HG02852 (cell line): ENCODE measurements around the gene ASPRV1.

Source experiments
- ATAC-seq: cut with Tn5 transposase; IDR thresholded peaks from one replicate; pipeline ENCODE4 v1.9.1; 2021; ENCODE audit warnings: mild to moderate bottlenecking, moderate library complexity; ENCODE audit not compliant: unreplicated experiment

The ASPRV1 gene

DNA sequence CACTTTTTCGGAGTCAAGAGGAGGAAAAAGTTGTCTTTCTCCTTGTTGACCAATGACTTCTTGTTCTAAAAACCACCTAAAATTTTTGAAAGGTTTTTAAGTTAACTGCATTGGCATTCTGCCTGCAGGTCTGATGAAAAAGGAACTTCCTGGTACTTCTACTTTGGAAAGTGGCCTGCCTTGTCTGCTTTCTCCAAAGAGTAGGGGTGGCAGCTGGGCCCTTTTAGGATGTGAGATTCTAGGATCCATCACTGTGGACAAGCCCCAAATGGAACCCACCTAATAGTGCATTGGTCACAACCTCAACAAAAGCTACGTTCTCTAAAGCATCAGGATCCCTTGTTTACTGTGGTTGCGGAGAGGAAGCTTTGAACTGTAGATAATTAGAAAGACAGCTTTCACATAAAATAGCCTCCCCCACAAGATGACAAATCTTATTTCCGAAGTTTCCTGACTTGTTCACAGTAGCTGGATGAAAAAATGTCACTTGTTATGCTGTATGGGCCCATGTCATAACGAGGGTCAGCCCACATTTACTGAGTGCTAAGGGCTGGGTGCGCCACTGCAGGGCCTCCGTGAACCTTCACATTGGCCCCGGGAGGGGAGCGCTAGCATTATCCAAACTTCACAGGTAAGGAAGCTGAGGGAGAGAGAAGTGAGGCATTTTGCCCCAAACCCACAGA lies 17.4 kb downstream of the ASPRV1 start:
- no peak for ATAC-seq

DNA sequence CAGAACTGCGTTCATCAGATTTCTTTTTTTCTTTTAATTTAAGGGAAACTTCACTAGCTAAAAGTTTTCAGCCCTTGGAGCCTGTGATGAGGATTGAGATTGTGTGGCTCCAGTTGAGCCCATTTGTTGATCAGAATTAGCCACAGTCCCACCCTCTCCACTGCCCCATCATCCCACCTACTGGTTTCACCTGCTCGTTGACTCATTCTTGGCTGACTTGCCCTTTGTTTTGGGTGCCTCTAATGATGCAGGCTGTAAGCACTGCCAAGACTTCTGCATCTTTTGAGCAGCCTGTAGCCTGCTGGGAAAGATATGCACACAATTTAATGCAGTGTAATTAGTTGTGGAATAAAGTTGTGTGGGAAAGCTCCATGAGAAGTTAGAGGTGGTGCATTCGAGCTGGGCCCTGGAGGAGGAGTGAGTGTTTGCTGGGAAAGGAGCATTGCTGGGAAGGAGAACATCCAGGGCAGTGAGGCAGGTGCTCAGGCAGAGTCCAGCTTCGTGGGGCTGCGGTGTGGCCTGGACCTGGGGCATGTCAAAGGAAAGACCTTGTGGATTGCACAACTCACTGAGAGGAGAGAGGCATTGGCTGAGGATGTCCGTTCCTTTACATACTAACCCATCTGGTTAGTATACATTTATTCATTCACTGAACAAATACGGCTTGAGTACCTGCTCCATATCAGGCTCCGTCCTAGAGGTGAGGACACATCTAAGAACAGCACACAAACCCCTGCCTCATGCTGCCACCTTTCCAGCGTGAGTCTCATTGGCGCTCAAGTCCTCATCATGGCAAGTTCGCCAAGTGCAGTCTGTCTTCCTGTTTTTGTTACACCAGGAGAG lies 18.2 kb downstream of the ASPRV1 start:
- ATAC-seq: no peak

DNA sequence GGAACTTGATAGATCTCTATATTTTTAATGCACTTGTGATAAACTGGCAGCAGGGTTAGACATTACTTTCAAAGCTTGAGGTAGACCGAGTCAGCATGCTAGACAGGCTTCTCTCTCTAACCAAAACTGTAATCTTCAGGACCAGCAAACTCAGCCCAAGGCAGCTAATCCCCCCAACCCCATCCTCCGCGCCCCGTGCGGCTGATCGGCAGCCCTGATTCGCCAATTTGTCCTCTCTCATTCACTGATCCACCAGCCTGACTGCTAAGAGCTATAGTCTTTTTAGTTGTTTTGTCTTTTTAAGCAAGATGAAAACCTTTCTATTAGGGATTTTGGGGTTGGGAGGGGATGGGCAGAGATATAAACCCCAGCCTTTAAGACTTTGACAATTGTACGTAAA lies 20.7 kb downstream of the ASPRV1 start:
- ATAC-seq: no peak

DNA sequence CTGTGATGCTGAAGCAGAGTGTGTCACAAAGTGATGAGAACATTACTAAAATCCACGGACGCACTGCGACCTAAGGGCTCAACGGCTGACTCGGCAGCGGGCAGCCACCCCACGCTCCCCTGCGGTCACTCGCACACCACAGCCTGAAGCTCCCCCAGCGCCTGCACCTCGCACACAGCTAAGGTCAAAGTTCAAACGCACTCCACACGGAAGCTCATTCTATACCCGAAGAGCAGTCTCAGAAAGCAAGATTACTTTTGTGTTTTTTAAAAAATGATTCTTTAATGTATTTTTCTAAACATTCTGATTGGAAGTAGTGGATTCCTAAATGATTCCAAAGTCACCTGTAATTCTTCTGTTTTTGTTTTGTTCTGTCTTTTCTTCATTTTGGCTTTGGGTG lies 21.7 kb downstream of the ASPRV1 start:
- no peak for ATAC-seq

DNA sequence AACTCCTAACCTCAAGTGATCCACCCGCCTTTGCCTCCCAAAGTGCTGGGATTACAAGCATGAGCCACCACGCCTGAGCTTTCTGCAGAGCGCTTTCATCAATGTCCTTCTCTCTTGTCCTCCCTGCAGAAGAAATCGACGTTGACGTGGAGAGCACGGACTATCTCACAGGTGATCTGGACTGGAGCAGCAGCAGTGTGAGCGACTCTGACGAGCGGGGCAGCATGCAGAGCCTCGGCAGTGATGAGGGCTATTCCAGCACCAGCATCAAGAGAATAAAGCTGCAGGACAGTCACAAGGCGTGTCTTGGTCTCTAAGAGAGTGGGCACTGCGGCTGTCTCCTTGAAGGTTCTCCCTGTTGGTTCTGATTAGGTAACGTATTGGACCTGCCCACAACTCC lies 23.5 kb downstream of the ASPRV1 start:
- ATAC-seq: no peak

DNA sequence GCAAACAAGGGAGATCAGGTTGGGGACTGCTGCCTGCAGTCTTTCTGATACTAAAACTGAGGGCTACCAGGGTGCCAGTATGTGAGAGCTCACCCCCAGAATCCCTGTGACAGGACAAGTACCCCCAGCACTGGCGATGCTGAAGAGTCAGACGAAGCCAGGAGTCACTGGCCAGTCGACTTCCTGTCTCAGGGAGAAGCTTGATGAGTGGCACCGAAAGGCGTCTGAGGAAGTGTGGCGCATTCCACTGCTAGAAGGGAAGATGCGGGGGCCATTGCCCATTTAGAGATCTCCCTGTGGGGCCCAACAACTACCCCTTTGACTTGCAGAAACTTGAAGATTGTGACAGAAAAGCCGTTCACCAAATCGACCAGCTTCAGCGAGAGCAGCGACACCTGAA lies 24.5 kb downstream of the ASPRV1 start:
- no peak for ATAC-seq

DNA sequence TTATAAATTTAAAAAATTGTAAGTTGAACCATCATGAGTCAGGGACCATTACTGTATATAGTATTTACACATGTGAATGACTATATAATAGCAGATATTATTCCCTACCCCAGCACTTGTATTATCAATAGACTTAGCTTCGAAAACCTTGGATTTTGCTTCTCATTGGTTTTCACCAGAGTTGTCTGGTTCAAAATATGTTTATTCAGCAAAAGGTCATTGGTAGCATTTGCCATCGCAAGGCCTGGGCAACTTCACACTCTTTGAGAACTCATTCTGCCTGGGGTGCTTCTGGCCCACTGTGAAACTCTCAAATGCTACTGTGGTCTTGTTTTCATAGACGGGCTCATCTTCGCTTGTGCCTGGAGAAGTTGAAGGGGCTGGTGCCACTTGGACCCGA lies 26.4 kb downstream of the ASPRV1 start:
- ATAC-seq: no peak

DNA sequence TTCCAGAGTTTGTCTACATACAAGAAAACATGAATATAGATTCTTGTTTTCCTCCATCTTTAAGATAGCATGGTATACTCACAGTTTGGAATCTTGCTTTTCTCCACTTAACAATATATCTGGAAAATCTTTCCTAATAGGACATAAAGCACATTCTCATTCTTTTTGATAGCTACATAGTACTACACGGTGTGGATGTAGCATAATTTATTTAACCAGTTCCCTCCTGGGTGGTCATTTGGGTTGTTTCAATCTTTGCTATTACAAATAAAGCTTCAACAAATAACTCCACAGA lies 26.9 kb downstream of the ASPRV1 start:
- ATAC-seq: no peak

DNA sequence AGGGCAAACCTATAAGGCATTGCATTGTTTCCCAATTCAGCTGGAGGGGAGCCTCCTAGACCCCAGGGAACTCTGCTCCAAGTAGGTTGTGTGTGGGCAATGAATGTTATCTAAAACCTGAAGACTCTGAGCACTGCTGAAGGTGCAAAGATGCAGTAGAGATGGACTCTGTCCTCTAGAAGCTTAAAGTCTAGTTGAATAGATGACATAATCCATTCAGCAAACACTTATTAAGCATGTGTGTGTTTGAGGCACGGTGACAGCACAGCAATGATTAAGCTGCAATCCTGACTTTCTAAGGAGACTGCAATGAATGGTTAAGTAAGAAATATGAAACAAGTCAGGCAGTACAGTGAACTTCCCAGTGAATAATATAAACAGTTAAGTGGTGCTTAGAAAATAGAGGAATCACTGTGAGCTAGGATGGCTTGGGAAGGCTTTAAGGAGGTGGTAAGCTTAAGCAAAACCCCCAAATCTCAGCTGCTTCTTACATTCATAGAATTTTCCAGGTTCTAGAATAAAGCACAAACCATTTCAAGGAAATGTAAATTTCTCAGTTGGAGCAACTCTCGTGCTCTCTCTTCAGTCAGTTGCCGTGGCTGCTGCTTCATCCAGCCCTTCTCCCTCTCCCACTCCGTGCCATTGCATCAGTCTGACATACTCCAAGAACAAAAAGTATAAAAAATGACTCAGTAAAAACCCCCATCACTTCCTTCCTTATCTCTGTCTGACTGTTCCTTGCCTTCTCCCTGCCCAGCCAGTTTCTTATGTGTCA lies 27.4 kb downstream of the ASPRV1 start:
- ATAC-seq: no peak

DNA sequence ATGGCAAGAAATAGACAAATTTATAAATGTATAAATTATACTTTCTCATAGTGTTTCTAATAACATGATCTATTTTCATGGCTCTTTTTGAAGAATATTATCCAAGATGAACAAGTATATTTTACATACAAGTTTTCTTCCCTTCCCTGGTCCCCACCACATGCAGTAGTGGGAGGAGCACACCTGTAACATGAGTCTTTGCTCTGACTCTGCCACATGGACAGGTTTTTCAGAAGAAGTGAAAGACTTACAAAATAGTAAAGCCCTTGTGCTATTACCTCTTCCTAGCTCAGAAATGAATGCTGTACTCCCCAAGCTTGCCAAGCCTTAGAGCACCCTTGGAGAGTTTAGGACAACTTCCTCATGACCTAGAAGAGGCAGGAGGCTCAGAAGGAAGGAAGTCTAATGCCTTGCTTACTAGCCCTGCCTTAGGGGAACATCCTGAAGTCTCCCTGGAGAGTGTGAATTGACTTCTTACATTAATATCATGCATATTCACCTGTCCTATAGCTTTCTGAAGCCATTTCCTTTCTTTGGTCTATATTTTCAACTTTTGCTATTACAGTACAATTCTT lies 28.1 kb downstream of the ASPRV1 start:
- ATAC-seq: no peak

DNA sequence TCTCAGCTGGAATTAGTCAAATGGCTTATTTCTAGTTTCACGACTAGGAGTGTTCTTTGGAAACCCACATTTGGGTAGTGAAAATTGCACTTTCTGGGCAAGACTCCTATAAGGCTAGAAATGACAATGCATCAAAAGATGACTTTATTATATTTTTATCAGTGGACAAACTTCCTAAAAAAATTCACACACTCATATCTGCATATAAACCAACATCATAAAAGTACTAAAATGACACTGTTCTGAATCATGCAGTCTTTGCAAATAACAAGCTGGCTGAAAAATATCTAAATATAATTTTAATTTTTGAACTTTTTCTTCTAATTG lies 28.9 kb downstream of the ASPRV1 start:
- ATAC-seq: no peak

DNA sequence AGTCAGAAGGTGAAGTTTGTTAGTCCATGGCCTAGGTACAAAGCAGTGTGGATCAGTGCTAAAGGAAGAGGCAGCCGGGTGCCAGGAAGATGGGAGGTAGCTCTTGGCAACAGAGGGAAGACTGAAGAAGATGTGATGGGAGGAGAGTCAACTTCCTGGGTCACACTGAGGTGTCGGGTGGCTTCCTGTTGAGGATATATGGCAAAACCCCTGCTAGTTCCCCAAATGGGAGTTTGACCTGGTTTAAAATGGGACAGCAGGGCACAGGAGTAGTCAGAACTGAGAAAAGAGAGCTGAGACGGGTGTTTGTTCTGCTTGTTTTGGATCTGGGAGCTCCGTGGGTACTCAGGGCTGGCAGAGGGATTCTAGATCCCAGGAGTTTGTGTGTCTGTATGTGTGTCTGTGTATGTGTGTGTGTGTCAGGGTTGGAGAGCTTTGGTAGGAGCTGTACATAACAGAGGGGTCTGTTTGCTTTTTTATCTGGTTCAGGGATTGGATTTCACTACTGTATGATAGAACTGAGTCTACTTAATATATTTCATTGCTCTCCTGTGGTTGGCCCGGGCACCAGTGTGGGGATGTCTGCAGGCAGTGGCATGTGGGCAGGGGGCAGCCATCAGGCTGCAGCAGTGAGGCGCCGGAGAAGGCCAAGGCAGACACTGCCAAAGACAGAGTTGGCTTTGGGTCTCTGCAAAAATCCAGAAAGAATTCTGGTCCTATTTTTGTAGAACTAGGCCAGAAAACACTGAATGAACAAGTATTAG lies 29.4 kb downstream of the ASPRV1 start:
- ATAC-seq: no peak

DNA sequence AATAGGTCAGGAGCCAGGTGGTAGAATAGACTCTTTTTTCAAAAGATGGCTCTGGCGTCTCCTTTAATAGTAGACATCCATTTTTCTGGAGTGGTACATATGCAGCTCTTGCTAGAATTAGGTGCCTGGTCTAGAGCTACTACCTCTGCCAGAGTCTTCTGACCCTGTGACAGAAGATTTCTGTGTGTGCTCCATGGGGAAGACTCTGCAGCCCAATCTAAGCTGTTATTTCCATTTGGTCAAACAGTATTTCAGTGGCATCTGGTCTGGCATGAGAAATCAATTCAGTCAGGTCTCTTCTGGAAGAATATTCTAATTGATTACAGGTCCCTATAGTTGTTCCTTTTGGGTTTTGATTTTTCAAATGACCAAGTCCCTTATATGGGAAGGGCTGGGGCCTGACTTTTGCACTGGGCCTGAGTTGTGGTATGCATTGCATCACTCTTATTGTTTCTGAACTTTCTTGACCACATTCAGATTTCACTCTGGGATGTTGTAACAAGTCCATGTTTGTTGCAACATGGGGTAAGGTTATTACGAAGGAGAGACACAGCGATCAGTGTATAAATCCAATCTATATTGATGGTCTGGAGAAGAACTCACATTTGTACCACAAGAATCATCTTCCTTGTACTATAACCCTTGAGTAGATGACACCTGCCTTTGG lies 34.4 kb downstream of the ASPRV1 start:
- ATAC-seq: no peak

DNA sequence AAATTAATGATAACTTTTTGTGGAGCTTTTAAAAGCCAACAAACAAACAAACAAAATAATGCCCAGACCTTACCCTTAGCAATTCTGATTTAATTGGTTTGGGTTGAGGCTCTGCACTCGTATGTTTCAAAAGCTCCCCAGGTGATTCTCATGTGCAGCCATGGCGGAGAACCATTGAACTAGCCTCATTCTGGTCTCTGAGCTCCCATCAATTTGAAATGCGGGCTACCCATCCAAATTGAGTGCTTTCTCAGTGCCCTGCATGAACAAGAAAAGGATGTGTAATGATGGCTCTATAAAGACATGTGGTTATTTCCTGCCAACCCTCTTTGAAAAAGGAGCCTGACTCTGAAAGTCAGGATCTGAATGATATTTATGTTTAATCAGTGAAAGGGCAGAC lies 38.3 kb downstream of the ASPRV1 start:
- no peak for ATAC-seq

DNA sequence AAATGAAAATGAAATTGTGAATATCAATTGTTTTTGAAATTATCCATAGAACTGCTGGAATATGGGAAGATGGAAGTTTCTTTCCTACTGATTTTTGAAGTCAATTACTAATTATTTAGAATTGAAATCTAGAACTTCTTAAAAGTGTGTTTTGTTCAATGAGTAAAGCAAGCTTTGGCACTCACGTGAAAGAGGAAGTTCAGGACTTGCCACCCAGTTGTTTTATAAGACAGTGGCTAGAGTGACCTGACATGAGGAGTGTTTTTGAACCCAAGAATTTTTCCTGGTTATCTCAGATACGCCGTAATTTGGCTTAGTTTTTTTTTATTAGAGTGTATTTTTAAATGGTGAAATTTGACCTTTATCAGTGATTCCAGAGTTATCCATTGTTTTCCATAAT lies 43.0 kb downstream of the ASPRV1 start:
- no peak for ATAC-seq

DNA sequence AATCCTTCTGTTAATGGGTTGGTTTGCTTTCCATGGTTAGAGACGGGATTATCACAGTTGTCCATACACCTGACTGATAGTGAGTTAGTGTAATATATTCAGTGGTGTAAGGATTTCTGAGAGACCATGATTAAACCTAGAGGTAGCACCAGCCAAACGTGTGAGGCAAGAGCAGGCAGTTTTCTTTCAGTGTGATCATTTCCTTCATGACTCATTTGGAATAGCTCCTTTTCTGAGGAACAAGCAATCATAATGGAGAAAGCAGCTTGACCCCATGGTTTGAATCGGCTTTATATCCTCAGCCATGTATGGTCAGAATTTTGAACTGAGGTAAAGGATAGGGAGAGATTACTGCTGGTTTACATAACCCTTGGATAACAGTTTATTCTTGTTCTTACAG lies 43.6 kb downstream of the ASPRV1 start:
- ATAC-seq: no peak

DNA sequence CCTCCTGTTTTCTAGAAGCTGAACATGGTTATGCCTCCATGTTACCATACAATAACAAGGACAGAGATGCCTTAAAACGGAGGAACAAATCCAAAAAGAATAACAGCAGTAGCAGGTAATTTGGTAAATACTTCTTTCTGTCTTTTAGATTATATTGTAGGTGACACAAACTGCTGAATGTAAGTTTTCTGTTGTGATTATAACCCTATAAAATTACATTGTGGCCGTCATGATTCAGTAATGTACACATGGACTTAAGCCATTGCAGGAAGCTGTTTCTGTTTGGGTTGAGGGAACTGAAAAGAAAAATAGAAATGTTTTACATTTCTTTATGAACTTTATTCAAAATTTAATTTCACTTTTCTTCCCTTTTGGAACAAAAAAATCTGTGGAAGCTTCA lies 45.3 kb downstream of the ASPRV1 start:
- ATAC-seq: no peak

DNA sequence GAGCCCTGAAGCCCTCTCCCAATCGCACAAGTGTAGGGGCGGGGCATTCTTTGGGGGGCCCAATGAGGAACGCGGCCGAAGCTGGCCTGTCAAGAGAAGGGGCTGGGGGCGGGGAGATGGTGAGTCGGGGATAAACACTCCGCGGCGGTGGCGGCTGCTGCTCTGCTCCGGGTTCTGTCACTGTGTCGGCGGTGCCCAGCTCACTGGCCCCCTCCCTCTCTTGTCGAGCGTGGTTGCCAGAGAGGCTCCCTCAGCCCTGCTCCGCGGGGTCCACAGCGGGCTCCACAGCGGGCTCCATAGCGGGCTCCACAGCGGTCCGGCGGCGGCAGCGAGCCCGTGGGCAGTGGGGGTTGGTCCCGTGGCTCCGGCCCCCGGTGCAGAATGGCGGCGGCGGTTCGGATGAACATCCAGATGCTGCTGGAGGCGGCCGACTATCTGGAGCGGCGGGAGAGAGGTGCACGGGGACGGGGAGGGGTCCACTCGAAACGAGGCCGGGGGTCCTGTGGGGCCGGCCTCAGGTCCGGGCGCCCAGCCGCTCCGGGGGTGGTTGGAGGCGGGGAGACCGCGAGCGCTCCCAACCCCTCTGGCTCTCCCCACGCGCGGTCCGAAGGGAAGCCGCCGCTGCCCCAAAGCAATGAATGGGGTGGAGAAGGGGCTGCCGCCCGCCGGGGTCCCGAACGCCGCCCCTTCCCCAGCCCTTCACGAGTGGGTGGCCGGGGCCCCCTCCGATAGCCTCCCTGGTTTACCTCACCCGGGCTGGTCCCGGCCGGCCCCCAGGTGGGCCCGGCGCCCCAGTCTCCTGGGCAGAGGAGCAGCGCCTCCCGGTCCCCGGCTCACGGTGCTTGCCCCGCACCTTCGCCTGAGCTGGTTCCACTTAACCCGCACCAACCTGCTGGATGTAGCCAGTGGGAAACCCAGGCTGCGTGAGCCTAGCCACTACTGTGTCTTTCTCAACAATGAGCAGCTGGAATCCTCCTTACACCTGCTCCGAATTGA lies 46.2 kb downstream of the ASPRV1 start, which contains the start of gene MXD1:
Gene MXD1, plus strand, starts transcription at position 160 of the 996 bp plus-strand sequence. Its CDS starts 222 bp downstream, at position 382.
- no peak for ATAC-seq
